ENCODE results near the gene CSF1. TPM values are rescaled to one million over a fixed set of nuclear protein-coding genes. Genes with fewer than 3 reads are reported as not detected.
"Not testable (repeated sequence)": the region's sequence is repeated elsewhere in the genome, so short reads cannot be mapped to it uniquely, and the experiment has no call there.

The CSF1 gene
- total and polyA plus RNA-seq, 7 donors: 3.7 to 14.7 (median 10.6) TPM

- intact Hi-C loops (cut with DNase I): loop anchor here in 1 of 2 donors (5.0 kb wide), 1 partner anchor 127 kb away; no protein-coding TSS in a partner anchor
- H3K9me3 ChIP-seq: no peaks in the 10 kb centered on the region
- H3K27ac ChIP-seq: no peak overlapping the region
- no peak for ATAC-seq
- H3K4me1 ChIP-seq: no peaks in the 10 kb centered on the region
- H3K36me3 ChIP-seq (ENCODE audit: insufficient read depth in 1 of 2, low read depth in 1 of 2): peaks cover 3 to 94% of the 10 kb centered on the region in 2 donors
- no peak overlapping the region for H3K4me3 ChIP-seq
- no peak for DNase-seq
- TF ChIP-seq CTCF (IDR thresholded peaks at IDR 0.05): no peak
- WGBS, 3 donors: 87 to 90% (median 89%) methylated on average over 6 of the region's 6 CpGs
- H3K27me3 ChIP-seq (ENCODE audit: insufficient read depth in 3 of 3, low read length in 2 of 3): no peaks in the 10 kb centered on the region
Observed at GRCh38 chr1:109919303-109919702, 8.7 kb downstream of the CSF1 start.

- WGBS, 3 donors: 91 to 96% (median 94%) methylated on average over 10 of the region's 10 CpGs
- not testable (repeated sequence) for H3K4me1 ChIP-seq; H3K27ac ChIP-seq; ATAC-seq; H3K9me3 ChIP-seq; DNase-seq; H3K27me3 ChIP-seq (ENCODE audit: insufficient read depth in 3 of 3, low read length in 2 of 3); H3K4me3 ChIP-seq
- intact Hi-C loops (cut with DNase I): loop anchor here in 1 of 2 donors (5.0 kb wide), 1 partner anchor 118 kb away; no protein-coding TSS in a partner anchor
- peaks cover 3 to 98% of the 10 kb centered on the region in 2 donors for H3K36me3 ChIP-seq (ENCODE audit: insufficient read depth in 1 of 2, low read depth in 1 of 2)
Observed at GRCh38 chr1:109920391-109920790, 9.7 kb downstream of the CSF1 start.

- Histone ChIP-seq H3K9me3 (no peaks in the 10 kb centered on the region), H3K4me1 (no peaks in the 10 kb centered on the region), H3K27ac (no peak overlapping the region), H3K36me3 (ENCODE audit: insufficient read depth in 1 of 2, low read depth in 1 of 2) (peaks cover 3 to 97% of the 10 kb centered on the region in 2 donors), H3K4me3 (no peak overlapping the region), H3K27me3 (ENCODE audit: insufficient read depth in 3 of 3, low read length in 2 of 3) (no peaks in the 10 kb centered on the region)
- intact Hi-C loops (cut with DNase I): loop anchor here in 1 of 2 donors (5.0 kb wide), 1 partner anchor 120 kb away; no protein-coding TSS in a partner anchor
- ATAC-seq (no peak), DNase-seq (no peak)
- TF ChIP-seq CTCF (IDR thresholded peaks at IDR 0.05): no peak
- 76 to 86% (median 85%) methylated on average over 8 of the region's 8 CpGs for WGBS, 3 donors
Observed at GRCh38 chr1:109922326-109922725, 11.7 kb downstream of the CSF1 start.

GRCh38 chr1:109923131-109923945 lies 12.7 kb downstream of the CSF1 start:
- intact Hi-C loops (cut with DNase I): loop anchor here in 1 of 2 donors (5.0 kb wide), 1 partner anchor 121 kb away; no protein-coding TSS in a partner anchor
- H3K27ac ChIP-seq: no peak overlapping the region

More at GRCh38 chr1:109923131-109923945, 12.7 kb downstream of the CSF1 start:
- ATAC-seq (no peak), DNase-seq (no peak)
- peaks cover 8% of the 10 kb centered on the region for H3K4me1 ChIP-seq
- 86 to 87% (median 87%) methylated on average over 17 of the region's 17 CpGs for WGBS, 3 donors
- H3K4me3 ChIP-seq: no peak overlapping the region
- no peaks in the 10 kb centered on the region for H3K9me3 ChIP-seq
- H3K36me3 ChIP-seq (ENCODE audit: insufficient read depth in 1 of 2, low read depth in 1 of 2): peaks cover 3 to 87% of the 10 kb centered on the region in 2 donors
- H3K27me3 ChIP-seq (ENCODE audit: insufficient read depth in 3 of 3, low read length in 2 of 3): no peaks in the 10 kb centered on the region
- TF ChIP-seq CTCF (IDR thresholded peaks at IDR 0.05): no peak
